KMS-11 (cell line): ENCODE data around the gene CDKL4.
"Not testable (repeated sequence)": the region's sequence is repeated elsewhere in the genome, so short reads cannot be mapped to it uniquely, and the experiment has no call there.

ENCODE experiments used
- H2AFZ ChIP-seq: fragments of 200-600 bp; sonication (generic); 2 replicates; pipeline ENCODE4 v1.6.1; 2016; ENCODE audit warnings: antibody characterized with exemption, mixed run types, low read depth
- H3K27ac ChIP-seq: fragments of 200-600 bp; sonication (generic); 2 replicates; pipeline ENCODE4 v1.6.1; 2016; ENCODE audit warnings: mild to moderate bottlenecking, mixed run types
- H3K27me3 ChIP-seq: fragments of 200-600 bp; sonication (generic); 2 replicates; pipeline ENCODE4 v1.6.1; 2017; ENCODE audit warnings: mild to moderate bottlenecking, low read depth, mixed run types, moderate library complexity; ENCODE audit not compliant: insufficient read depth
- H3K36me3 ChIP-seq: fragments of 200-600 bp; sonication (generic); 2 replicates; pipeline ENCODE4 v1.6.1; 2017; ENCODE audit warnings: mild to moderate bottlenecking, mixed run types; ENCODE audit not compliant: insufficient read depth
- H3K4me1 ChIP-seq: fragments of 200-600 bp; sonication (generic); 2 replicates; pipeline ENCODE4 v1.6.1; 2016; ENCODE audit warnings: mild to moderate bottlenecking, low read depth, mixed run types; ENCODE audit not compliant: poor library complexity, severe bottlenecking
- H3K4me2 ChIP-seq: fragments of 200-600 bp; sonication (generic); 2 replicates; pipeline ENCODE4 v1.7.0; 2016; ENCODE audit warnings: mild to moderate bottlenecking, mixed run types
- H3K4me3 ChIP-seq: fragments of 200-600 bp; sonication (generic); IDR thresholded peaks from 2 replicates; pipeline ENCODE4 v1.6.1; 2017; ENCODE audit warnings: low read depth, low read length, mixed read lengths; ENCODE audit not compliant: insufficient read depth
- H3K79me2 ChIP-seq: fragments of 200-600 bp; sonication (generic); 2 replicates; pipeline ENCODE4 v1.6.1; 2016; ENCODE audit warnings: low read depth, mixed run types; ENCODE audit not compliant: insufficient read depth
- H3K9ac ChIP-seq: fragments of 200-600 bp; sonication (generic); 2 replicates; pipeline ENCODE4 v1.6.1; 2016; ENCODE audit warnings: mild to moderate bottlenecking, mixed run types
- H4K20me1 ChIP-seq: fragments of 200-600 bp; sonication (generic); 2 replicates; pipeline ENCODE4 v1.6.1; 2016; ENCODE audit warnings: mild to moderate bottlenecking, mixed run types; ENCODE audit not compliant: insufficient read depth
- TF ChIP-seq, protein P1 (sequence below): fragments of 200-600 bp; sonication (generic); conservative IDR thresholded peaks from 2 replicates; pipeline ENCODE4 v1.6.1; 2017; ENCODE audit warnings: low read depth, mild to moderate bottlenecking, antibody characterized with exemption, low read length, moderate library complexity, mixed read lengths

CDKL4 gene

DNA sequence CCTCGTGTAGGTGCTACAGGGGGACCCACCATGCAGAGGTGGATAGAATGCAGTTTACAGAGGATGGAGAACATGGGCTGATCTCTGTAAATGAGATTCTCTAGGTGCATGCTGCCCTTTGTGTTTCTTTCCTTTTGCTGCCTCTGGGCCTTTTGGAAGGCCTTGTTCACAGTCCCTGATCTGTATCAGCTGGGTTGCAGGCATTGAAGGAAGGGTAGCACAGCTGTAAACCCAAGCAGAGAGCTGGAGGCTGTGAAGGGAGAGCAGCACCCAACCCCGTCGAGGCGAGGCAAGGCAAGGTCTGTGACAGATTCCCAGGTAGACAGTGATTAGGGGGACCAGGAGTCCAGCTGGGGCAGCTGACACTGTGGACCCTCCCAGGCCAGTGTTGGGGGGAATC lies 66.8 kb downstream of the CDKL4 start:
- no peaks in the 10 kb centered on the region for H3K4me1 ChIP-seq
- no peak overlapping the region for H2AFZ ChIP-seq
- no peak overlapping the region for H3K4me2 ChIP-seq
- H4K20me1 ChIP-seq, result no peaks in the 10 kb centered on the region
- TF ChIP-seq, protein P1, sequence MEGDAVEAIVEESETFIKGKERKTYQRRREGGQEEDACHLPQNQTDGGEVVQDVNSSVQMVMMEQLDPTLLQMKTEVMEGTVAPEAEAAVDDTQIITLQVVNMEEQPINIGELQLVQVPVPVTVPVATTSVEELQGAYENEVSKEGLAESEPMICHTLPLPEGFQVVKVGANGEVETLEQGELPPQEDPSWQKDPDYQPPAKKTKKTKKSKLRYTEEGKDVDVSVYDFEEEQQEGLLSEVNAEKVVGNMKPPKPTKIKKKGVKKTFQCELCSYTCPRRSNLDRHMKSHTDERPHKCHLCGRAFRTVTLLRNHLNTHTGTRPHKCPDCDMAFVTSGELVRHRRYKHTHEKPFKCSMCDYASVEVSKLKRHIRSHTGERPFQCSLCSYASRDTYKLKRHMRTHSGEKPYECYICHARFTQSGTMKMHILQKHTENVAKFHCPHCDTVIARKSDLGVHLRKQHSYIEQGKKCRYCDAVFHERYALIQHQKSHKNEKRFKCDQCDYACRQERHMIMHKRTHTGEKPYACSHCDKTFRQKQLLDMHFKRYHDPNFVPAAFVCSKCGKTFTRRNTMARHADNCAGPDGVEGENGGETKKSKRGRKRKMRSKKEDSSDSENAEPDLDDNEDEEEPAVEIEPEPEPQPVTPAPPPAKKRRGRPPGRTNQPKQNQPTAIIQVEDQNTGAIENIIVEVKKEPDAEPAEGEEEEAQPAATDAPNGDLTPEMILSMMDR, result no peak
- no peak overlapping the region for H3K9ac ChIP-seq
- H3K36me3 ChIP-seq, result no peaks in the 10 kb centered on the region
- H3K27me3 ChIP-seq, result no peaks in the 10 kb centered on the region
- no peaks in the 10 kb centered on the region for H3K79me2 ChIP-seq
- no peak overlapping the region for H3K27ac ChIP-seq
- no peak overlapping the region for H3K4me3 ChIP-seq

- no peaks in the 10 kb centered on the region for H4K20me1 ChIP-seq
- no peak overlapping the region for H3K4me3 ChIP-seq
- no peaks in the 10 kb centered on the region for H3K79me2 ChIP-seq
- no peak overlapping the region for H3K9ac ChIP-seq
- TF ChIP-seq, protein P1, result no peak
- no peak overlapping the region for H2AFZ ChIP-seq
- no peaks in the 10 kb centered on the region for H3K4me1 ChIP-seq
- H3K36me3 ChIP-seq, result no peaks in the 10 kb centered on the region
- H3K27ac ChIP-seq, result no peak overlapping the region
- H3K4me2 ChIP-seq, result no peak overlapping the region
- H3K27me3 ChIP-seq, result no peaks in the 10 kb centered on the region
Observed at GRCh38 chr2:39175026-39175812, 68.6 kb downstream of the CDKL4 start.

DNA sequence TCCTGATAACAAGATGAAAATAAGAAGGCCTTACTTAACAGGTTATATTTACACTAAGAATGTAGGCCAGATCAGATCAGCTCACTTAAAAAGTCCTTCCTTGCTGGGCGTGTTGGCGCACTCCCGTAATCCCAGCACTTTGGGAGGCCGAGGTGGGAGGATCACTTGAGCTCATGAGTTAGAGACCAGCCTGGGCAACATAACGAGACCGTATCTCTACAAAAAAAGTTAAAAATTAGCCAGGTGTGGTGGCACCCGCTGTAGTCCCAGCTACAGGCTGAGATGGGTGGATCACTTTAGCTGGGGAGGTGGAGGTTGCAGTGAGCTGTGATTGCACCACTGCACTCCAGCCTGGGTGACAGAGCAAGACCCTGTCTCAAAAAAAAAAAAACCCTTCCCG lies 69.7 kb downstream of the CDKL4 start:
- Histone ChIP-seq H3K79me2 (no peaks in the 10 kb centered on the region), H3K4me1 (no peaks in the 10 kb centered on the region)
- TF ChIP-seq, protein P1, result no peak

GRCh38 chr2:39172047-39172706 lies 71.6 kb downstream of the CDKL4 start:
- not testable (repeated sequence) for H3K79me2 ChIP-seq, H3K4me1 ChIP-seq, H2AFZ ChIP-seq, H3K4me3 ChIP-seq, H3K36me3 ChIP-seq, H3K27ac ChIP-seq, H3K27me3 ChIP-seq, H4K20me1 ChIP-seq, H3K4me2 ChIP-seq, H3K9ac ChIP-seq

More for the DNA sequence above, 69.7 kb downstream of the CDKL4 start:
- Histone ChIP-seq H3K27me3 (no peaks in the 10 kb centered on the region), H3K4me2 (no peak overlapping the region), H2AFZ (no peak overlapping the region), H3K9ac (no peak overlapping the region), H3K36me3 (no peaks in the 10 kb centered on the region), H4K20me1 (no peaks in the 10 kb centered on the region), H3K27ac (no peak overlapping the region), H3K4me3 (no peak overlapping the region)

GRCh38 chr2:39171621-39172020 lies 72.1 kb downstream of the CDKL4 start:
- Histone ChIP-seq H3K4me2 (no peak overlapping the region), H3K27ac (no peak overlapping the region), H3K4me3 (no peak overlapping the region), H3K4me1 (no peaks in the 10 kb centered on the region), H3K27me3 (no peaks in the 10 kb centered on the region), H3K36me3 (no peaks in the 10 kb centered on the region), H2AFZ (no peak overlapping the region), H3K9ac (no peak overlapping the region), H3K79me2 (no peaks in the 10 kb centered on the region), H4K20me1 (no peaks in the 10 kb centered on the region)
- TF ChIP-seq, protein P1, result no peak
